PFSK-1 (cell line): ENCODE measurements around the gene RNF214.

Experiments
- FOXP2 ChIP-seq: optimal IDR thresholded peaks from 2 replicates; pipeline ENCODE3; 2011; ENCODE audit warnings: borderline replicate concordance, control low read depth, inconsistent platforms; ENCODE audit not compliant: insufficient read depth; ENCODE audit errors: extremely low read length, extremely low read depth
- POLR2AphosphoS5 ChIP-seq: IDR thresholded peaks from 2 replicates; pipeline ENCODE4 v1.6.1; 2012; ENCODE audit warnings: low read depth, mild to moderate bottlenecking, control low read depth, low read length, moderate library complexity
- SIN3A ChIP-seq: IDR thresholded peaks from 2 replicates; pipeline ENCODE4 v1.6.1; 2012; ENCODE audit warnings: mild to moderate bottlenecking, low read length, moderate library complexity, borderline replicate concordance; ENCODE audit not compliant: insufficient read depth
- TAF1 ChIP-seq: IDR thresholded peaks from 2 replicates; pipeline ENCODE4 v1.6.1; 2012; ENCODE audit warnings: low read length, control low read depth, borderline replicate concordance; ENCODE audit not compliant: insufficient read depth
- TF ChIP-seq, protein P1 (sequence below), 2 experiments: IDR thresholded peaks; 2 replicates each; pipeline versions ENCODE4 v1.6.1 to v1.8.0; 2011 to 2012; ENCODE audit warnings: low read depth in 2 of 2, low read length in 2 of 2, control low read depth in 1 of 2, inconsistent platforms in 1 of 2, mild to moderate bottlenecking in 1 of 2, moderate library complexity in 1 of 2; ENCODE audit not compliant: insufficient read depth in 1 of 2

The RNF214 gene

DNA sequence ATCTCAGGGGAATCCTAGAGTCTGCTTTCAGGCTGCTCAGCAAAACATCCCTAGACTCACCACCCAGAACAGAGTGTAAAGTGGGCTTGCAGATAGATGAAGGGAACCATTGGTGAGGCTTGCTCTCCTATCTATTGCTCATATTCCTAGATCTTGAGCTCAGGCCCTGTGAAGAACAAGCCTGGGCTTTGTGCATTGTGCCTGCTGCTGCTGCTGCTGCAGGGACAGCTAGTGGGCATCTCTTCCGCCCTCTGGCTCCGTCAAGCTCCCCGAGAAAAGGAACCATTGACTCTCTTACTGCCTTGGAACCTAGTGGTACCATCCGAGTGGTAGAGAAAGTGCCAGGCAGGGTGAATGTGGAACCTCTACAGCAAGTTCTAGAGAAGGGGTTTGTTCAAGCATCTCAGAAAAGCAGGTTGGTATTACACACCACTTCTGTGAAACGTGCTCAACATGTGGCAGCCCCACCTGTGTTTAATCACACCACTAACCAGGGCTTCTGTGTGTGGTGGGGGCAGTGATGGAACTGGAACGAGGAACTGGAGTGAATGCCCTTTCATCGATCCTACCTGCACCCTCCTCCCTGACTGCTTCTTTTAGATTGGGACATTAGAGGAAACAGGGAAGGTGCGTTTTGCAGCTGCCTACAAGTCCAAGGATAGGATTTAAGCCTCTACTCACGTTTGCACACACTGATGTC lies 63.1 kb downstream of the RNF214 start:
- TF ChIP-seq, protein P1, sequence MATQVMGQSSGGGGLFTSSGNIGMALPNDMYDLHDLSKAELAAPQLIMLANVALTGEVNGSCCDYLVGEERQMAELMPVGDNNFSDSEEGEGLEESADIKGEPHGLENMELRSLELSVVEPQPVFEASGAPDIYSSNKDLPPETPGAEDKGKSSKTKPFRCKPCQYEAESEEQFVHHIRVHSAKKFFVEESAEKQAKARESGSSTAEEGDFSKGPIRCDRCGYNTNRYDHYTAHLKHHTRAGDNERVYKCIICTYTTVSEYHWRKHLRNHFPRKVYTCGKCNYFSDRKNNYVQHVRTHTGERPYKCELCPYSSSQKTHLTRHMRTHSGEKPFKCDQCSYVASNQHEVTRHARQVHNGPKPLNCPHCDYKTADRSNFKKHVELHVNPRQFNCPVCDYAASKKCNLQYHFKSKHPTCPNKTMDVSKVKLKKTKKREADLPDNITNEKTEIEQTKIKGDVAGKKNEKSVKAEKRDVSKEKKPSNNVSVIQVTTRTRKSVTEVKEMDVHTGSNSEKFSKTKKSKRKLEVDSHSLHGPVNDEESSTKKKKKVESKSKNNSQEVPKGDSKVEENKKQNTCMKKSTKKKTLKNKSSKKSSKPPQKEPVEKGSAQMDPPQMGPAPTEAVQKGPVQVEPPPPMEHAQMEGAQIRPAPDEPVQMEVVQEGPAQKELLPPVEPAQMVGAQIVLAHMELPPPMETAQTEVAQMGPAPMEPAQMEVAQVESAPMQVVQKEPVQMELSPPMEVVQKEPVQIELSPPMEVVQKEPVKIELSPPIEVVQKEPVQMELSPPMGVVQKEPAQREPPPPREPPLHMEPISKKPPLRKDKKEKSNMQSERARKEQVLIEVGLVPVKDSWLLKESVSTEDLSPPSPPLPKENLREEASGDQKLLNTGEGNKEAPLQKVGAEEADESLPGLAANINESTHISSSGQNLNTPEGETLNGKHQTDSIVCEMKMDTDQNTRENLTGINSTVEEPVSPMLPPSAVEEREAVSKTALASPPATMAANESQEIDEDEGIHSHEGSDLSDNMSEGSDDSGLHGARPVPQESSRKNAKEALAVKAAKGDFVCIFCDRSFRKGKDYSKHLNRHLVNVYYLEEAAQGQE (IDR thresholded peaks at IDR 0.05; ENCODE audit: insufficient read depth in 1 of 2, low read depth in 2 of 2, low read length in 2 of 2) = no peak
- no peak for TF ChIP-seq FOXP2
- TF ChIP-seq TAF1 = no peak

DNA sequence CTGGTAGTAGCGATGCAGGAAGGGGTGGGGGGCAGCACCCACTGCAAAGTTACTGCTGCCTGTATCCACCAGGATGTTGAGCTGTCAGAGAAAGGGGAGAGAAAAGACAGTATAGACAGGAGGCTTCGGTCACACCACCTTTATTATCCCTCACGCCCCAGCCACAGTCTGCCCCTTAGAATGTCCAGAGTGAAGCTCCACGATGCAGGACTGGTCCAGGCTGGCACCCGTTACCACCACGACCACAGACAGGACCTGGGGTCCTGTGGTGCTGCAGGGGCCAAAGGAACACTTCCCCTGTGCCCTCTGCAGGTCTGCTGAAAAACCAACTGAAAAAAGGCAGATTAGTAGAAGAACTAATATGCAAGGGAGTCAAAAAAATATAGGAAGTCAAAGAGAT lies 64.4 kb downstream of the RNF214 start:
- TF ChIP-seq TAF1 (no peak), FOXP2 (no peak), SIN3A (no peak), POLR2AphosphoS5 (no peak)
- TF ChIP-seq, protein P1 (IDR thresholded peaks at IDR 0.05; ENCODE audit: insufficient read depth in 1 of 2, low read depth in 2 of 2, low read length in 2 of 2) = no peak

DNA sequence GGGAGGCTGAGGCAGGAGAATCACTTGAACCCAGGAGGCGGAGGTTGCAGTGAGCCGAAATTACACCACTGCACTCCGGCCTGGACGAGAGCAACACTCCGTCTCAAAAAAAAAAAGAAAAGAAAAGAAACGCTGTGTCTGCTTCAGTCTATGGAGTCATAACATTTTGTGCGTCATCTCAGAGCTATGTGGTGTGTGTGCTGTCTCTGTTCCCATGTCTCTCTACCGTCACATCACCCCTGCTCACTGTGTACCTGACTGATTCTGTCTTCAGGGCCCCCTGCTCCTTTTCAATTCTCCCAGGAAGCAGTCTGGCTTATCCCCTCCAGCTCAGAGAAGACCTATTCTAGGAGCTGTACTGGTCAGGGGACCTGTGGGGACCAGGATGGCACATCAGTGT lies 65.7 kb downstream of the RNF214 start:
- TF ChIP-seq TAF1 (no peak), FOXP2 (no peak), SIN3A (no peak), POLR2AphosphoS5 (no peak)
- TF ChIP-seq, protein P1 (IDR thresholded peaks at IDR 0.05; ENCODE audit: insufficient read depth in 1 of 2, low read depth in 2 of 2, low read length in 2 of 2) = no peak

DNA sequence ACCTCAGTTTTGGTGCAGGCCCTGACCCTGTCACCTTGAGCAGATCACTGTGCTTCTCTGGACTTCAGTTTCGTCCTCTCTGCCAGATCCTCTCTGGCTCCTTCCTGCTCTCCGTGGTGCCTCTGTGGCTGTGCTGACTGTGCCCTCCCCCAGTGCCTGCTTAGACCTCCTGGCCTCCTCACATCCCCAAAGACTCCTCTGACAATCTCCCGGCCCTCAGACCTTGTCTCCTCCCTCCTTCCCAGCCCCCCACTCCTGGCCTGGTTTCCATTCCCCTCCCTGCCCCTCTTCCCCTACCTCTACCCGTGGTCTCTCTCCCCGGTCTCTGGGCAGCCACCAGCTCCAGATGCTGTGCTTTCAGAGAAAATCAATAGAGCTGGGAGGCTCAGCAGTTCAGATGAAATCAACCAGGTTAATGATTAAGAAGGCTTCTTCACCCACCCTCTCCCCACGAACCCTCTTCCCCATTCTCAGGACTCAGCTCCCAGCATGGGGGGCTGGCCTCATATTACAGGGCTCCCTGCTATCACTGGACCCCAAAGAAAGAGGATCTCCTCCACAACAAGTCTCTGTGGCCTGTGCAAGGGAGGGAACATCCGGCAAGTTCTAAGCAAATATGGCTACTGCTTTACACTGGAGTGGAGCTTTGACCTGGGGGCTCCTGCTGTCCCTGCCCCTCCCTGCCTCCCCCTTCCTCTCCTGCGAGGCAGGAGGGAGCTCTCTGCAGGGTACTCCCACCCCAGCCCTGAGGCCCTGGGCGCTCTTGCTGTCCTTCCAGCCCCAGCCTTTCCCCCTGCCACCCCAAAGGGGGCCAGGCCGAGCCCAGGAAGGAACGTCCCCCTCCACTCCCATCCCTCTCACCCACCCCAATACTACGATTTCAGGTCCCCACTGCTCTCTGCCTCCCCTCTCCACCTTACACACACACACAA lies 67.1 kb downstream of the RNF214 start:
- no peak for TF ChIP-seq FOXP2
- no peak for TF ChIP-seq SIN3A
- TF ChIP-seq TAF1 = no peak
- no peak for TF ChIP-seq POLR2AphosphoS5
- TF ChIP-seq, protein P1 (IDR thresholded peaks at IDR 0.05; ENCODE audit: insufficient read depth in 1 of 2, low read depth in 2 of 2, low read length in 2 of 2) = no peak
